Measurements from ENCODE around the gene FOXQ1. TPM values are rescaled to one million over a fixed set of nuclear protein-coding genes. Genes with fewer than 3 reads are reported as not detected.
A peak's percentile ranks its signal among the peaks of the same experiment; 100 is the strongest.

The FOXQ1 gene
- total and polyA plus RNA-seq, 2 of the 13 experiments (the other 11 are each of a cell fraction or from before 2014, with no cell fraction given) = 35.2 to 39.8 TPM

DNA sequence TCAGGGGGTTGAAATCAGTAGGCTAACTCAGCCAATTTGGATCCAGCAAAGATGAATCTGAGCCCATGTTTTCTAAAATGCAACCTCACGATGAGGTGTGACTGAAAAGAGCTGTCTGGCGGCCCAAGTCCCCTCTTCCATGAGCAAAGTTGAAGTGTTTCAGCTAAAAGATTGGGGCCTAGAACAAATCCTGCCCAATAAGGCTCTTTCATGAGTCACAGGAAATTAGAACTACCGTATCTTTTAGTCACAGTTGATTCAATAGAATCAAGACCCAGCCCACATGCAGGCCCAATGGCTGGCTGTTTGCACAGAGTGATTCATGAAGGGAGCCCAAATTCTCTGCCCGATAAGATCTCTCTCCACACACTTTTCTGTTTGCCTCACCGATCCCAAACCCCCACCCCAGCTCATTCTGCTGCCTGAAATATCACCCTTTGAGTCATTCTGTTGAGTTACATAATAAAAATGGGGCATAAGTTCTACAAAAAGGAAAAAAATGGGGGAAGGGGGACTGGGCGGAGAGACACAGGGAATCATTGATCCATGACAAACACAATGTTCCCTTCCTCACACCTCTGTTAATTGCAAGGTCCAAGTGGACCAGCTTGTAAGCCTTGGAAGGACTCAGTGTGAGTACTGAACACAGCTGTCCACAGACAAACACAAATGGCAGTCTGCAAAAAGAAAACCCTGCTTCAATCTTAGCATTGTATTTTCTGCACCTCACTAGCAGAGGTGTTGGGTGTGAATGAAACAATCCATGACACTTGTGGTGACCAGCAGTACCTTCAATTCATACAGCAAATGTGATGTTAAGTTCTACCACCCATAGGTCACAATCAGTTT, 13.8 kb downstream of the FOXQ1 start (continued):
- TF ChIP-seq IKZF5 (CRISPR knock-in tag; IDR thresholded peaks at IDR 0.05) (peak; percentile 48; the same call in 1 of the 2 replicates), KDM1A (CRISPR knock-in tag; IDR thresholded peaks at IDR 0.05) (0 out of 2 replicates have a peak, but pooled peaks have one; percentile 18), NKX3-1 (CRISPR knock-in tag; IDR thresholded peaks at IDR 0.05) (peak; percentile 45; the same call in 1 of the 2 replicates), SP1 (IDR thresholded peaks at IDR 0.05) (no peak), SP1 (CRISPR knock-in tag; IDR thresholded peaks at IDR 0.05) (no peak), FOXC1 (CRISPR knock-in tag; IDR thresholded peaks at IDR 0.05; ENCODE audit: borderline replicate concordance) (no peak), HDAC2 (CRISPR knock-in tag; IDR thresholded peaks at IDR 0.05) (peak; percentile 92), ZNF343 (CRISPR knock-in tag; IDR thresholded peaks at IDR 0.05) (no peak), LCORL (IDR thresholded peaks at IDR 0.05) (peak; percentile 99), LCORL (CRISPR knock-in tag; IDR thresholded peaks at IDR 0.05) (peak; percentile 99), AGO1 (IDR thresholded peaks at IDR 0.05; ENCODE audit: low read depth, low read length, poor library complexity, severe bottlenecking) (no peak), MAFK (conservative IDR thresholded peaks at IDR 0.05 in 1 of 2, IDR thresholded peaks at IDR 0.05 in 1 of 2; ENCODE audit: low read length in 2 of 2) (no peak), NCOA2 (CRISPR knock-in tag; IDR thresholded peaks at IDR 0.05) (peak; percentile 88), ZNF263 (CRISPR knock-in tag; IDR thresholded peaks at IDR 0.05) (peak; percentile 61), ZNF792 (CRISPR knock-in tag; IDR thresholded peaks at IDR 0.05) (0 out of 2 replicates have a peak, but pooled peaks have one; percentile 30), NFIB (CRISPR knock-in tag; IDR thresholded peaks at IDR 0.05; ENCODE audit: borderline replicate concordance) (no peak), REPIN1 (CRISPR knock-in tag; IDR thresholded peaks at IDR 0.05; ENCODE audit: borderline replicate concordance, low read depth) (0 out of 2 replicates have a peak, but pooled peaks have one; percentile 14), ZNF788 (CRISPR knock-in tag; IDR thresholded peaks at IDR 0.05; ENCODE audit: borderline replicate concordance) (no peak), SNRNP70 (IDR thresholded peaks at IDR 0.05; ENCODE audit: low read depth, low read length) (no peak), KLF15 (CRISPR knock-in tag; IDR thresholded peaks at IDR 0.05; ENCODE audit: borderline replicate concordance) (no peak), FOXJ3 (CRISPR knock-in tag; IDR thresholded peaks at IDR 0.05; ENCODE audit: borderline replicate concordance) (peak; percentile 54; the same call in 1 of the 2 replicates), AHR (CRISPR knock-in tag; IDR thresholded peaks at IDR 0.05) (peak; percentile 20; the same call in 1 of the 2 replicates), RBM39 (IDR thresholded peaks at IDR 0.05; ENCODE audit: low read depth, low read length, poor library complexity, severe bottlenecking) (no peak), TSC22D2 (CRISPR knock-in tag; IDR thresholded peaks at IDR 0.05; ENCODE audit: borderline replicate concordance) (no peak), ZNF329 (CRISPR knock-in tag; IDR thresholded peaks at IDR 0.05; ENCODE audit: low read depth) (no peak), AGO2 (optimal IDR thresholded peaks at IDR 0.05; ENCODE audit: low read depth, low read length) (no peak), GMEB2 (CRISPR knock-in tag; IDR thresholded peaks at IDR 0.05; ENCODE audit: low read depth) (no peak; the same call in 1 of the 2 replicates)
